IMR-90 (cell line): ENCODE measurements around the gene IL11. TPM values are rescaled to one million over a fixed set of nuclear protein-coding genes. Genes with fewer than 3 reads are reported as not detected.
A peak's percentile ranks its signal among the peaks of the same experiment; 100 is the strongest.

Source experiments
- ATAC-seq: fragments of 200-7000 bp; cut with Tn5 transposase; 2 replicates; pipeline ENCODE4 v1.9.1; 2020; ENCODE audit warnings: low read depth, mild to moderate bottlenecking, moderate library complexity
- BruUV-seq: library from RNA; stranded (reverse); fragments of 400-500 nt; replicated peaks from 2 replicates; lab custom pipeline; 2021; lab: Mats Ljungman, UMichigan
- CTCF ChIA-PET: fragments of 300-600 bp; formaldehyde crosslinking; extraction: SDS; loops from one replicate; lab custom pipeline; 2021; ENCODE audit warnings: antibody characterized with exemption; lab: Yijun Ruan, JAX
- POLR2A ChIA-PET: fragments of 300-600 bp; sonication (Branson Sonifier 250); formaldehyde crosslinking; loops from one replicate; lab custom pipeline; 2022; ENCODE audit warnings: antibody characterized with exemption; ENCODE audit not compliant: unreplicated experiment; lab: Charles Lee
- DNase-seq: peaks from one replicate; pipeline ENCODE4 v3.0.0; 2013
- H2AFZ ChIP-seq: replicated peaks from 2 replicates; pipeline ENCODE3; 2013; ENCODE audit warnings: low read length, mild to moderate bottlenecking; ENCODE audit not compliant: poor library complexity
- H2AK5ac ChIP-seq: 2 replicates; pipeline ENCODE4 v1.6.1; 2013; ENCODE audit warnings: low read depth, low read length, inconsistent platforms
- H2AK9ac ChIP-seq: replicated peaks from 2 replicates; pipeline ENCODE3; 2013; ENCODE audit warnings: mild to moderate bottlenecking, low read depth, low read length, moderate library complexity; ENCODE audit not compliant: poor library complexity
- H2BK120ac ChIP-seq: 2 replicates; pipeline ENCODE4 v1.6.1; 2013; ENCODE audit warnings: low read depth, low read length, inconsistent platforms
- H2BK15ac ChIP-seq: 3 replicates; pipeline ENCODE4 v1.6.1; 2013; ENCODE audit warnings: low read depth, low read length, inconsistent platforms
- H2BK20ac ChIP-seq: 2 replicates; pipeline ENCODE4 v1.6.1; 2013; ENCODE audit warnings: low read depth, mild to moderate bottlenecking, inconsistent platforms, low read length, moderate library complexity
- H2BK5ac ChIP-seq: 2 replicates; pipeline ENCODE4 v1.6.1; 2013; ENCODE audit warnings: mild to moderate bottlenecking, low read depth, low read length, inconsistent platforms; ENCODE audit not compliant: poor library complexity, severe bottlenecking
- H3K14ac ChIP-seq: replicated peaks from 2 replicates; pipeline ENCODE4 v1.6.1; 2013; ENCODE audit warnings: low read depth, low read length, inconsistent platforms
- H3K18ac ChIP-seq: 2 replicates; pipeline ENCODE4 v1.6.1; 2013; ENCODE audit warnings: low read depth, low read length, control low read depth
- H3K23ac ChIP-seq: 2 replicates; pipeline ENCODE4 v1.6.1; 2013; ENCODE audit warnings: low read depth, low read length, inconsistent platforms
- H3K27ac ChIP-seq: 2 replicates; pipeline ENCODE4 v1.5.1; 2013; ENCODE audit warnings: mild to moderate bottlenecking, control low read depth, low read length; ENCODE audit not compliant: insufficient read depth
- H3K27me3 ChIP-seq: 2 replicates; pipeline ENCODE4 v1.6.1; 2013; ENCODE audit warnings: low read length; ENCODE audit not compliant: control insufficient read depth, insufficient read depth
- H3K36me3 ChIP-seq: 2 replicates; pipeline ENCODE4 v1.6.1; 2013; ENCODE audit warnings: low read length, mixed read lengths; ENCODE audit not compliant: control insufficient read depth, insufficient read depth
- H3K4ac ChIP-seq: 2 replicates; pipeline ENCODE4 v1.6.1; 2013; ENCODE audit warnings: low read depth, low read length, inconsistent platforms
- H3K4me1 ChIP-seq: 2 replicates; pipeline ENCODE4 v1.6.1; 2013; ENCODE audit warnings: low read length, mixed read lengths; ENCODE audit not compliant: control insufficient read depth, insufficient read depth
- H3K4me2 ChIP-seq: 2 replicates; pipeline ENCODE4 v1.6.1; 2013; ENCODE audit warnings: low read depth, mild to moderate bottlenecking, control low read depth, low read length, moderate library complexity
- H3K4me3 ChIP-seq: 2 replicates; pipeline ENCODE4 v1.5.1; 2013; ENCODE audit warnings: low read depth, mild to moderate bottlenecking, control low read depth, low read length, moderate library complexity; ENCODE audit not compliant: insufficient read depth
- H3K56ac ChIP-seq: 2 replicates; pipeline ENCODE4 v1.6.1; 2013; ENCODE audit warnings: low read length, inconsistent platforms; ENCODE audit not compliant: insufficient read depth; ENCODE audit errors: extremely low read depth
- H3K79me1 ChIP-seq, 2 experiments: 2 replicates each; pipeline ENCODE4 v1.6.1; 2013; ENCODE audit warnings: low read length in 2 of 2, inconsistent platforms in 1 of 2, low read depth in 1 of 2
- H3K9ac ChIP-seq: 2 replicates; pipeline ENCODE4 v1.6.1; 2013; ENCODE audit warnings: low read depth, low read length, control low read depth
- H3K9me1 ChIP-seq: 2 replicates; pipeline ENCODE4 v1.6.1; 2013; ENCODE audit warnings: low read length, inconsistent platforms; ENCODE audit not compliant: insufficient read depth
- H3K9me3 ChIP-seq: 2 replicates; pipeline ENCODE4 v1.6.1; 2013; ENCODE audit warnings: low read length; ENCODE audit not compliant: control insufficient read depth, insufficient read depth
- H4K20me1 ChIP-seq: 2 replicates; pipeline ENCODE4 v1.6.1; 2013; ENCODE audit warnings: low read length, inconsistent platforms; ENCODE audit not compliant: insufficient read depth
- H4K5ac ChIP-seq: 2 replicates; pipeline ENCODE4 v1.6.1; 2013; ENCODE audit warnings: mild to moderate bottlenecking, low read depth, low read length, control low read depth
- H4K8ac ChIP-seq, 2 experiments: 2 replicates each; pipeline ENCODE4 v1.6.1; 2013; ENCODE audit warnings: low read depth in 2 of 2, low read length in 2 of 2, control low read depth in 1 of 2, inconsistent platforms in 1 of 2
- H4K91ac ChIP-seq: 2 replicates; pipeline ENCODE4 v1.6.1; 2013; ENCODE audit warnings: low read depth, low read length, inconsistent platforms; ENCODE audit not compliant: insufficient read depth
- FOS ChIP-seq: fragments of 150-350 bp; IDR thresholded peaks from 2 replicates; pipeline ENCODE4 v1.6.1; 2016; ENCODE audit warnings: low read depth, low read length
- POLR2A ChIP-seq: IDR thresholded peaks from 2 replicates; pipeline ENCODE4 v1.6.1; 2012; ENCODE audit warnings: mild to moderate bottlenecking, low read depth, low read length
- WGBS, 2 experiments: methylation state at CpG; one replicate each; pipeline versions ENCODE4 v1.1.5 to v1.1.7; 2013; ENCODE audit warnings: missing lambda C conversion rate in 2 of 2; ENCODE audit not compliant: insufficient read length in 1 of 2; ENCODE audit errors: extremely low coverage in 2 of 2; 5-methylcytosine and 5-hydroxymethylcytosine counted together
- dilution Hi-C: fragments of 300-500 bp; cut with HindIII; formaldehyde crosslinking; loops from one replicate; pipeline ENCODE4 v1.14.3; 2018; ENCODE audit warnings: low sequenced_read_pairs; ENCODE audit not compliant: unreplicated experiment
- in situ Hi-C: fragments of 300-500 bp; cut with MboI; formaldehyde crosslinking; loops from 3 replicates; pipeline ENCODE4 v1.14.3; 2019; ENCODE audit warnings: low sequenced_read_pairs, inconsistent platforms, mixed read lengths
- intact Hi-C: fragments of 100-400 bp; cut with micrococcal nuclease; formaldehyde crosslinking; loops from 2 replicates; pipeline ENCODE4 v1.10.0; 2022
- polyA plus RNA-seq, 3 experiments: library from polyadenylated mRNA; depleted of rRNA; stranded (reverse); fragments of >200 nt; gene quantifications; 2 replicates each; pipeline ENCODE4 v1.2.3, GENCODE V29; 2012; ENCODE audit warnings: low replicate concordance in 1 of 3
- total RNA-seq: library from RNA; depleted of rRNA; stranded (reverse); fragments of >200 nt; gene quantifications from 2 replicates; pipeline ENCODE4 v1.2.3, GENCODE V29; 2012

Gene IL11
- total and polyA plus RNA-seq, 2 of the 4 experiments (the other 2 are of a cell fraction): 14.3 to 33.6 TPM

GRCh38 chr19:55400281-55401087, 30.2 kb upstream of the IL11 start:
- dilution Hi-C loops (no loop called here), intact Hi-C loops (no loop called here), in situ Hi-C loops (no loop called here)
- ATAC-seq (no peak; the same call in none of the 2 replicates), DNase-seq (no peak)
- ChIA-PET POLR2A (no interaction called here), CTCF (no interaction called here)
- H4K20me1 ChIP-seq: peaks cover 53% of the 10 kb centered on the region
- H2BK15ac ChIP-seq: no peak overlapping the region
- peaks cover under 1% of the 10 kb centered on the region; the same call in 1 of the 2 replicates for H3K4me1 ChIP-seq
- no peak overlapping the region for H2AK9ac ChIP-seq
- peaks cover 7 to 42% of the 10 kb centered on the region in 2 experiments for H3K79me1 ChIP-seq
- no peak overlapping the region for H3K56ac ChIP-seq
- H3K9me3 ChIP-seq: no peaks in the 10 kb centered on the region
- H3K9me1 ChIP-seq: peaks cover 7% of the 10 kb centered on the region
- BruUV-seq: no TSS peak
- no peak overlapping the region for H4K91ac ChIP-seq
- H3K36me3 ChIP-seq: peaks cover 33% of the 10 kb centered on the region
- no peaks in the 10 kb centered on the region for H3K27me3 ChIP-seq
- H2BK120ac ChIP-seq: no peak overlapping the region
- peak; percentile 16; the same call in 1 of the 2 replicates for TF ChIP-seq POLR2A
- TF ChIP-seq FOS: no peak
- H3K4ac ChIP-seq: no peak overlapping the region
- H4K8ac ChIP-seq: no peak overlapping the region
- no peak overlapping the region for H3K9ac ChIP-seq
- no peak overlapping the region for H3K23ac ChIP-seq
- no peak overlapping the region for H3K14ac ChIP-seq
- H3K18ac ChIP-seq: no peak overlapping the region
- H3K4me3 ChIP-seq: no peak overlapping the region
- no peak overlapping the region for H2AK5ac ChIP-seq
- no peak overlapping the region for H3K27ac ChIP-seq
- no peak overlapping the region for H4K5ac ChIP-seq
- 92% methylated on average over 6 of the region's 14 CpGs; no CpG with 5 or more reads in 1 of the 2 experiments for WGBS, 2 experiments
- no peak overlapping the region for H2BK5ac ChIP-seq
- no peak overlapping the region for H3K4me2 ChIP-seq
- no peak overlapping the region for H2BK20ac ChIP-seq
- H2AFZ ChIP-seq: no peak overlapping the region
